Stimulated activated naive B cell treated with anti-CD40 and anti-IgM and Interleukin-4, amounts not matched to agents 10 μg/mL and 1 μg/mL and 100 μg/mL, for 72 hours (primary cell): Measurements from ENCODE around the gene GSE1.

Source experiments
- ATAC-seq, 2 donors: fragments of 150-1000 bp; cut with Tn5 transposase; replicated peaks; 2 replicates each; pipeline ENCODE4 v1.10.0; 2021; ENCODE audit warnings: moderate library complexity in 1 of 2
- DNase-seq: peaks from one replicate; pipeline ENCODE4 v3.0.0; 2021
- H3K27ac Mint-ChIP-seq: one replicate; pipeline ENCODE4 v1.8.0; 2022; ENCODE audit warnings: mild to moderate bottlenecking, mixed read lengths
- H3K27me3 Mint-ChIP-seq, 2 donors: one replicate each; pipeline ENCODE4 v1.8.0; 2022; ENCODE audit warnings: mixed read lengths in 2 of 2
- H3K36me3 Mint-ChIP-seq, 2 donors: one replicate each; pipeline ENCODE4 v1.8.0; 2022; ENCODE audit warnings: mixed read lengths in 2 of 2, mild to moderate bottlenecking in 1 of 2
- H3K4me1 Mint-ChIP-seq, 2 donors: one replicate each; pipeline ENCODE4 v1.8.0; 2022; ENCODE audit warnings: mixed read lengths in 2 of 2, mild to moderate bottlenecking in 1 of 2
- H3K4me3 Mint-ChIP-seq, 2 donors: one replicate each; pipeline ENCODE4 v1.8.0; 2022; ENCODE audit warnings: mild to moderate bottlenecking in 2 of 2, mixed read lengths in 2 of 2, moderate library complexity in 1 of 2
- H3K9me3 Mint-ChIP-seq, 2 donors: one replicate each; pipeline ENCODE4 v1.8.0; 2022; ENCODE audit warnings: mixed read lengths in 2 of 2, mild to moderate bottlenecking in 1 of 2

Gene GSE1

DNA sequence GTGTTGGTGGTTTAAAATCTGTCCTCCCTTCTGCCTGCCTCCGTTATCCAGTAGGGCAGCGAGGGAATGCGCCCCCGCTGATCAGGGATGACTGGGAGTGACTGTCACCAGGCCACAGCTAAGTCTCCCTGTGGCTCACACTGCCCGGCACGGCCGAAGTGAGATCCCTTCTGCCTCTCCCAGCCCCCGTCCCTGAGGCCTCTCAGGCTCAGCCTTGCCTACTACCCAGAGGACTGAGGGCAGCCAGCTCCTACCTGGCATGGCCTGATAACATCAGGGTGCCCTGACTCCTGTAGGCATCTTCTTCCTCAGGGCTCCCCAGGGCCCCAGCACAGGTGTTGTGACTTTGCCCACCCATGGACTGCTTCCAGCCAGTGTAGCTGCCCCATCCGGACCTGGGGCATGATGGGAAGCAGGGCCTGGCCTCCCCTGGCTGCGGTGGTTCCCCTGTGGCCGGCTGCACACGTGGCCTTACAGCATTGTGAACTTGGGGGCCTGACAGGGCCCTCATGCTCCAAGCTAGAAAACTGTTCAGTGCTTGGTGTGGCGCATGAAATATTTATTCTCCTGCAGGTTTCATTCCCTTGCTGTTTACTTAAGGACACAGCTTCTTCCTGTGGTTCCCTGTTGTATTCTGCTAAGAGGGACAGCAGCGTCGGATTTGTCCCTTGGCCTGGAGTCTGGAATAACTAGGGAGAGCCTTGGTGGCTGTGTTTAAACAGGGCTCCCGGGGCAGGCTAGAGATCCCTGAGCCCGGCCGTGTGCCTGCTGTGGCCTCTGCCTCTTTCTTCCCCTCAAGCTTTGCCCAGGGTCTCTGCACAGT lies 45.6 kb downstream of the GSE1 start:
- DNase-seq (no peak), ATAC-seq (no peak)
- Mint-ChIP-seq H3K27me3 (no peaks in the 10 kb centered on the region), H3K27ac (peak overlapping the region; percentile 42), H3K9me3 (no peaks in the 10 kb centered on the region), H3K4me3 (no peak overlapping the region), H3K36me3 (peaks cover 49 to 61% of the 10 kb centered on the region in 2 donors), H3K4me1 (peaks cover 6% of the 10 kb centered on the region in 2 donors)

- no peak for ATAC-seq
- no peak for DNase-seq
- Mint-ChIP-seq H3K27me3 (no peaks in the 10 kb centered on the region), H3K4me1 (peaks cover 6% of the 10 kb centered on the region in 2 donors), H3K27ac (peak overlapping the region; percentile 78), H3K36me3 (peaks cover 49 to 64% of the 10 kb centered on the region in 2 donors), H3K4me3 (no peak overlapping the region), H3K9me3 (no peaks in the 10 kb centered on the region)
Measured at GRCh38 chr16:85659336-85659735, 46.2 kb downstream of the GSE1 start.

DNA sequence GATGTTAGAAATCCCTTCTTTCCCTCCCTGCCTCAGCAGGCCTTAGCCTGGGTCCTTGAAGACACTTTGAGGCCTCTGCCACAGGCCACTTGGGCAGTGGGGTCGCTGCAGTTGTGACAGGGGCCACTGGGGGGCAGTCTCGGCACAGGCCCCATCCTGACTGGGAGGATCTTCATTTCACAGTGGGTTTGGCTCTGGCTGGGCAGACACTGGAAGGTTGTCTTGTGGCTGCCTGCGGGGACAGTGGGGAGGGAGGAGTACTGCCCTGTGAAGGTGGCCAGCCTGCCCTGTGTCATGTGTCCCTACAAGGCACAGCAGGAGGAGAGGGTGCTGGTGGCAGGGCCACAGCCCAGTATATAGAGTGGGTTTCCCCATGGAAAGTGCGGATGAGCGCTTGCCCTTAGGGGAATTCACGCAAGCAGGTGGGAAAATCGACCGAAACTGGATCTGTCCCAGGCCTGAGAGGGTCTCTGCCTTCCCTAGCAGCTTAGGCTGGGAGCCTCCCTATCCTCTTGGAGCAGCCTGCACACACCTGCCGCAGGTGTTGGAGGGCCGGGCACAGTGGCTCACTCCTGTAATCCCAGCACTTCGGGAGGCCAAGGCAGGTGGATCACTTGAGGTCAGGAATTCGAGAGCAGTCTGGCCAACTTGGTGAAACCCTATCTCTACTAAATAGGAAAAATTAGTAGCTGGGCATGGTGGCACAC lies 46.8 kb downstream of the GSE1 start:
- peak; percentile 92 to 93 for ATAC-seq
- peak; percentile 56 for DNase-seq
- peak overlapping the region; percentile 78 for H3K27ac Mint-ChIP-seq
- H3K27me3 Mint-ChIP-seq: no peaks in the 10 kb centered on the region
- H3K36me3 Mint-ChIP-seq: peaks cover 45 to 62% of the 10 kb centered on the region in 2 donors
- no peaks in the 10 kb centered on the region for H3K9me3 Mint-ChIP-seq
- no peak overlapping the region for H3K4me3 Mint-ChIP-seq
- peaks cover 6% of the 10 kb centered on the region in 2 donors for H3K4me1 Mint-ChIP-seq

- Mint-ChIP-seq H3K27me3 (no peaks in the 10 kb centered on the region), H3K27ac (no peak overlapping the region), H3K36me3 (peaks cover 42 to 63% of the 10 kb centered on the region in 2 donors), H3K4me3 (no peak overlapping the region), H3K9me3 (no peaks in the 10 kb centered on the region), H3K4me1 (peaks cover 6% of the 10 kb centered on the region in 2 donors)
- DNase-seq: no peak
- no peak for ATAC-seq
Measured at GRCh38 chr16:85660843-85661739, 48.0 kb downstream of the GSE1 start.

GRCh38 chr16:85661740-85662481 lies 48.8 kb downstream of the GSE1 start:
- Mint-ChIP-seq H3K9me3 (no peaks in the 10 kb centered on the region), H3K36me3 (peaks cover 43 to 63% of the 10 kb centered on the region in 2 donors), H3K4me1 (peaks cover 6% of the 10 kb centered on the region in 2 donors), H3K27ac (no peak overlapping the region), H3K4me3 (no peak overlapping the region), H3K27me3 (no peaks in the 10 kb centered on the region)
- no peak for ATAC-seq
- no peak for DNase-seq

DNA sequence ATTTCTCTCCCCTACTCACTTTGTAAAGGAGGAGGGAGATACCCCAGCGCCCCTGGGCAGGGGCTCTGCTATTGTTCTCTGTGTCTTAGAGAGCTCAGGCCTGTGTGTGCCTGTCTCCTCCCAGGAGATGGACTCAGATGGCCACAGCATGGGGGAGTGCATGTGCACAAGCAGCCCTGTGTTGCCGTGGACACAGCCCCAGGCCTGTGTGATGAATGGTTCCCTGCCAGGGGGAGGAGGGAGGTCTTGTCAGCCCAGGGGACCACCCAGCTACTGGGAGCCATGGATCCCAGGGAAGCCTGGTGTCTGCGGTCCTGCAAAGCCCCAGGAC lies 49.3 kb downstream of the GSE1 start:
- Mint-ChIP-seq H3K27me3 (no peaks in the 10 kb centered on the region), H3K36me3 (peaks cover 40 to 62% of the 10 kb centered on the region in 2 donors), H3K4me1 (peaks cover 6% of the 10 kb centered on the region in 2 donors), H3K4me3 (no peak overlapping the region), H3K27ac (no peak overlapping the region), H3K9me3 (no peaks in the 10 kb centered on the region)
- no peak for DNase-seq
- no peak for ATAC-seq

DNA sequence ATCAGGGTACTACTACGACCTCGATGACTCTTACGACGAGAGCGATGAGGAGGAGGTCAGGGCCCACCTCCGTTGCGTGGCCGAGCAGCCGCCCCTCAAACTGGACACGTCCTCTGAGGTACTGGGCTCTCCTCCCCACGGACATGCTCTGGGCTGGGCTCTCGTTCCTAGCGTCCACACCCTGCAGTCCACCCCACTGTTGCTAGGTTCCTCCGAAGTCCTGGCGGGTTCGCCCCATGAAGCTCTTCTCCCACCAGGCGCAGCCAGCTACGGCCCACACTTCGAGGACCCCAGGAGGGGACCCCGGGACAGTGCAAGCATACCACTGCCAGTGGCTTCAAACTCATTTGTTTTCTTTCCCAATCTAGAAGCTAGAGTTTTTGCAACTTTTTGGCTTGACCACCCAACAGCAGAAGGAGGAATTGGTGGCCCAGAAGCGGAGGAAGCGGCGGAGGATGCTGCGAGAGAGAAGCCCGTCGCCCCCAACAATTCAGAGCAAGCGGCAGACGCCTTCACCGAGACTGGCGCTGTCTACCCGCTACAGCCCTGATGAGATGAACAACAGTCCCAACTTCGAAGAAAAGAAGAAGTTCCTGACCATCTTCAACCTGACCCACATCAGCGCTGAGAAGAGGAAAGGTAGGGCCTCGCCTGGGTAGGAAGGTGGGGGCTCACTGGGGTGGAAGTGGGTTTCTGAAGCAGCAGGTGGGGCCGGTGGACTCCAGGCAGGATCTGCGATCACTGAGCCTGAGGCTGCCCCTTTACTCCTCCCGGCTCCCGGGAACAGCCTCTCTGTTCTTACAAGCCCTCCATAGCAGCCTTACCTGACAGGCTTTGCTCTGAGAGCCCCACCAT lies 50.1 kb downstream of the GSE1 start:
- Mint-ChIP-seq H3K9me3 (no peaks in the 10 kb centered on the region), H3K4me1 (peaks cover 6% of the 10 kb centered on the region in 2 donors), H3K36me3 (peaks cover 38 to 62% of the 10 kb centered on the region in 2 donors), H3K27me3 (no peaks in the 10 kb centered on the region), H3K27ac (no peak overlapping the region), H3K4me3 (no peak overlapping the region)
- DNase-seq (no peak), ATAC-seq (no peak)

DNA sequence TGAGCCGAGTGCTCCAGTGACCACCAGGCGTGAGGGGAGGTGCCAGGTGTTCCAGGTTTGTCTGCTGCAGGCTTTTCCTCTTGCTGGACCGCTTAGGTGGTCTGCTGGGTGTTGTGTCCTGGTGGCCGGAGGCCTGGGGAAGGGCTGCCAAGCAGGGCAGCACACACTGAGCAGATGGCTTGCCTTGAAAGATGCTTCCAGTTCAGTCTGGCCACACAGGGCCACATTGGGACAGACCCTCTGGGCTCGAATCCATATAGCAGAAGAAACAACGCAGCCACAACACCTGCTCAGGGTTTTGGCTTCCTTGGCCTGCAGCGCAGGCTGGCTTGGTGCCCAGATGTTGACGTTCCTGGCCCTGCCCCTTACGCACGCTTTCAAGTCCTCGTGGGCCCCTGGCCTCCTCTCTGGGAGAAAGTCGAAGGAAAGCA lies 50.8 kb downstream of the GSE1 start:
- Mint-ChIP-seq H3K4me1 (peaks cover 6% of the 10 kb centered on the region in 2 donors), H3K4me3 (no peak overlapping the region), H3K27ac (no peak overlapping the region), H3K36me3 (peaks cover 33 to 57% of the 10 kb centered on the region in 2 donors), H3K9me3 (no peaks in the 10 kb centered on the region), H3K27me3 (no peaks in the 10 kb centered on the region)
- no peak for DNase-seq
- no peak for ATAC-seq

DNA sequence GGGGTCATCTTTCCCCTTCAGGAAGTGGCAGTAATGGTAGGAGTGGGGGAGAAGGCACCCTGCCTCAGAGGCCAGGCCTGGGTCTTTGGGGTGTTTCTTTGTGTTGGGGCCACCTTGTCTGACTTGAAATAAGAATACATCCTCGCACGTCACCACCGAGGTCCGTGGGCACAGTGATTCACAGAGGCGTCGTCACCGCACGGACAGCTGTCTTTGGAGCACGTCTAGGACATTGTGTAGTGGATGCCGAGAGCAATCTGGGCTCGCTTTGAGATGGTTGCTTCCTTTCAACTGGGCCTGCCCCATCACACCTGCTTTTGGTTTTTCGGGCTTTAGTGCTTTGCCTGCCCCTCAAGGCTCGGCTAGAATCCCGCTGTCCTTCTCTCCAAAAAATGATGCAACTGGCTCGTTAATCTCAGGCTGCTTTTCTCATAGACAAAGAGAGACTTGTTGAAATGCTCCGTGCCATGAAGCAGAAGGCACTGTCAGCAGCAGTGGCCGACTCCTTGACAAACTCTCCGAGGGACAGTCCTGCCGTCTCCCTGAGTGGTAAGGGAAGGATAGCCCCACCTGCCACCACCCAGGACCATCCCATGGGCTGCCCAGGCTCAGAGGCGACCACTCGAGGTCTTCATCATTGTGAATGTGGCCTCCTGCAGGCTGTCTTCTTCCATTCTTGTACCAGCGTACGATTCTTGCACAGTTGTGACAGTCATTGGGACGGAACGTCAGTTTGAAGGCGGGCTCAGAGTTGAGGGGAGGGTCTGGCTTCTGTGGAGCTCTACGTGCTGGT lies 51.7 kb downstream of the GSE1 start:
- Mint-ChIP-seq H3K27me3 (no peaks in the 10 kb centered on the region), H3K36me3 (peaks cover 34 to 58% of the 10 kb centered on the region in 2 donors), H3K4me3 (no peak overlapping the region), H3K27ac (peak overlapping the region; percentile 5), H3K9me3 (no peaks in the 10 kb centered on the region), H3K4me1 (peaks cover 2 to 4% of the 10 kb centered on the region in 2 donors)
- ATAC-seq: no peak
- DNase-seq: no peak

- Mint-ChIP-seq H3K4me1 (no peaks in the 10 kb centered on the region), H3K27ac (no peak overlapping the region), H3K27me3 (no peaks in the 10 kb centered on the region), H3K4me3 (no peak overlapping the region), H3K36me3 (peaks cover 33 to 61% of the 10 kb centered on the region in 2 donors), H3K9me3 (no peaks in the 10 kb centered on the region)
- ATAC-seq (no peak), DNase-seq (no peak)
Measured at GRCh38 chr16:85665373-85665740, 52.2 kb downstream of the GSE1 start.

DNA sequence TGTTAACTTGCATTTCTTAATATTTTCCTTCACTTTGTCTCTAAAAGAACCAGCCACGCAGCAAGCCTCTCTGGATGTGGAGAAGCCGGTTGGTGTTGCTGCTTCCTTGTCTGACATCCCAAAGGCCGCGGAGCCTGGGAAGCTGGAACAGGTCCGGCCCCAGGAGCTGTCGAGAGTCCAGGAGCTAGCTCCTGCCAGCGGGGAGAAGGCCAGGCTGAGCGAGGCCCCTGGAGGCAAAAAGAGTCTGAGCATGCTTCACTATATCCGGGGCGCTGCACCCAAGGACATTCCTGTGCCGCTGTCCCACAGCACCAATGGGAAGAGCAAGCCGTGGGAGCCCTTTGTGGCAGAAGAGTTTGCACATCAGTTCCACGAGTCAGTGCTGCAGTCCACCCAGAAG lies 52.8 kb downstream of the GSE1 start:
- no peak overlapping the region for H3K4me3 Mint-ChIP-seq
- no peak for ATAC-seq
- H3K4me1 Mint-ChIP-seq: no peaks in the 10 kb centered on the region
- peaks cover 37 to 65% of the 10 kb centered on the region in 2 donors for H3K36me3 Mint-ChIP-seq
- H3K27me3 Mint-ChIP-seq: no peaks in the 10 kb centered on the region
- no peak overlapping the region for H3K27ac Mint-ChIP-seq
- DNase-seq: no peak
- no peaks in the 10 kb centered on the region for H3K9me3 Mint-ChIP-seq

DNA sequence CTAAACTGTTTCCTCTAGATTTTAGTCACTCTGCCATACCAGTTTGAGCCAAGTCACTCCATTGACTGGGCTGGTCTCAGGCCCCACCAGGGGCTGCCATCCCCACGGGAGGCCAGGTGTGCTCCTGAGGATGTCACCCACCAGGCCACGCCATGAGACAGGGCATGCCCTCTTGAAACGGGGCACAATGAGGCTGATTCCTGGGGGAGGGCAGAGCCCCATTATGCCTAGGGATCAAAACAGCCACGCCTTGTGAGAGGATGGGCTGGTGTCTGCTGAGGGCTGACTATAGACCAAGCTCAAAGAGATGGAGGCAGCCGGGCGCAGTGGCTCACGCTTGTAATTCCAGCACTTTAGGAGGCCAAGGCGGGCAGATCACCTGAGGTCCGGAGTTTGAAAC lies 54.1 kb downstream of the GSE1 start:
- no peak for DNase-seq
- no peaks in the 10 kb centered on the region for H3K27me3 Mint-ChIP-seq
- H3K4me1 Mint-ChIP-seq: no peaks in the 10 kb centered on the region
- H3K9me3 Mint-ChIP-seq: no peaks in the 10 kb centered on the region
- peaks cover 38 to 67% of the 10 kb centered on the region in 2 donors for H3K36me3 Mint-ChIP-seq
- ATAC-seq: no peak
- no peak overlapping the region for H3K4me3 Mint-ChIP-seq
- H3K27ac Mint-ChIP-seq: peak overlapping the region; percentile 47
